GM23338 (cell line): ENCODE data around the gene GNB3. TPM values are rescaled to one million over a fixed set of nuclear protein-coding genes. Genes with fewer than 3 reads are reported as not detected.

Source experiments
- ATAC-seq: fragments of 200-7000 bp; cut with Tn5 transposase; 3 replicates; pipeline ENCODE4 v1.9.1; 2020
- DNase-seq: peaks from one replicate; pipeline ENCODE4 v3.0.0-alpha.2; 2015; ENCODE audit warnings: low spot score
- H2AFZ ChIP-seq: fragments of 200-600 bp; sonication (generic); 2 replicates; pipeline ENCODE4 v1.8.0; 2016; ENCODE audit warnings: antibody characterized with exemption, mild to moderate bottlenecking, moderate library complexity
- H3F3A ChIP-seq: fragments of 200-600 bp; sonication (generic); replicated peaks from 2 replicates; pipeline ENCODE4 v1.8.0; 2017; ENCODE audit warnings: antibody characterized with exemption, mixed run types, low read depth
- H3K27ac ChIP-seq: fragments of 200-600 bp; sonication (generic); 2 replicates; pipeline ENCODE4 v1.6.1; 2016; ENCODE audit warnings: low read depth
- H3K27me3 ChIP-seq: fragments of 200-600 bp; sonication (generic); 2 replicates; pipeline ENCODE4 v1.8.0; 2016; ENCODE audit warnings: mild to moderate bottlenecking, mixed run types, moderate library complexity; ENCODE audit not compliant: insufficient read depth
- H3K36me3 ChIP-seq: fragments of 200-600 bp; sonication (generic); 2 replicates; pipeline ENCODE4 v1.8.0; 2016; ENCODE audit warnings: mild to moderate bottlenecking; ENCODE audit not compliant: insufficient read depth
- H3K4me1 ChIP-seq: fragments of 200-600 bp; sonication (generic); 2 replicates; pipeline ENCODE4 v1.8.0; 2016; ENCODE audit warnings: mild to moderate bottlenecking, moderate library complexity; ENCODE audit not compliant: insufficient read depth
- H3K4me2 ChIP-seq: fragments of 200-600 bp; sonication (generic); 2 replicates; pipeline ENCODE4 v1.7.1; 2017; ENCODE audit warnings: mixed run types
- H3K4me3 ChIP-seq: fragments of 200-600 bp; sonication (generic); 2 replicates; pipeline ENCODE4 v1.6.1; 2016; ENCODE audit warnings: mixed run types
- H3K79me2 ChIP-seq: fragments of 200-600 bp; sonication (generic); replicated peaks from 2 replicates; pipeline ENCODE4 v1.8.0; 2017; ENCODE audit warnings: mild to moderate bottlenecking; ENCODE audit not compliant: insufficient read depth
- H3K9me2 ChIP-seq: fragments of 200-600 bp; sonication (generic); 2 replicates; pipeline ENCODE4 v1.8.0; 2017; ENCODE audit not compliant: insufficient read depth
- H4K20me1 ChIP-seq: fragments of 200-600 bp; sonication (generic); replicated peaks from 2 replicates; pipeline ENCODE4 v1.8.0; 2017; ENCODE audit warnings: mild to moderate bottlenecking; ENCODE audit not compliant: insufficient read depth
- H3K27ac Mint-ChIP-seq: 2 replicates; pipeline ENCODE4 v1.8.0; 2020; ENCODE audit warnings: inconsistent platforms, mild to moderate bottlenecking, moderate library complexity, mixed read lengths
- H3K27me3 Mint-ChIP-seq: 3 replicates; pipeline ENCODE4 v1.8.0; 2022; ENCODE audit warnings: low read depth, mild to moderate bottlenecking, moderate library complexity, mixed read lengths, inconsistent platforms; ENCODE audit not compliant: insufficient read depth, poor library complexity
- H3K36me3 Mint-ChIP-seq: 3 replicates; pipeline ENCODE4 v1.8.0; 2021; ENCODE audit warnings: low read depth, mild to moderate bottlenecking, inconsistent platforms, moderate library complexity, mixed read lengths
- H3K4me1 Mint-ChIP-seq: 3 replicates; pipeline ENCODE4 v1.8.0; 2020; ENCODE audit warnings: mild to moderate bottlenecking, inconsistent platforms, mixed read lengths
- H3K4me3 Mint-ChIP-seq: 3 replicates; pipeline ENCODE4 v1.8.0; 2021; ENCODE audit warnings: moderate library complexity, mild to moderate bottlenecking, inconsistent platforms, mixed read lengths
- H3K9me3 Mint-ChIP-seq: 3 replicates; pipeline ENCODE4 v1.8.0; 2020; ENCODE audit warnings: moderate library complexity, mild to moderate bottlenecking, inconsistent platforms, mixed read lengths
- CREB1 ChIP-seq: fragments of 250-450 bp; sonication (Bioruptor Pico); IDR thresholded peaks from 2 replicates; pipeline ENCODE4 v1.5.0; 2020; ENCODE audit warnings: low read depth, mild to moderate bottlenecking, moderate library complexity
- EZH2 ChIP-seq: fragments of 200-600 bp; sonication (generic); IDR thresholded peaks from one replicate; pipeline ENCODE4 v1.8.0; 2017; ENCODE audit warnings: antibody characterized with exemption, mild to moderate bottlenecking, low read depth; ENCODE audit not compliant: unreplicated experiment
- EZH2phosphoT487 ChIP-seq: fragments of 200-600 bp; sonication (generic); IDR thresholded peaks from one replicate; pipeline ENCODE4 v1.8.1; 2018; ENCODE audit warnings: antibody characterized with exemption; ENCODE audit not compliant: unreplicated experiment
- NANOG ChIP-seq: IDR thresholded peaks from 2 replicates; pipeline ENCODE4 v1.6.1; 2016; ENCODE audit warnings: antibody characterized with exemption, borderline replicate concordance
- REST ChIP-seq: IDR thresholded peaks from one replicate; pipeline ENCODE4 v1.6.1; 2018; ENCODE audit warnings: antibody characterized with exemption; ENCODE audit not compliant: unreplicated experiment
- ZNF114 ChIP-seq: fragments of 250-450 bp; sonication (Bioruptor Pico); IDR thresholded peaks from 2 replicates; pipeline ENCODE4 v1.5.0; 2020; ENCODE audit warnings: mild to moderate bottlenecking, moderate library complexity
- ZNF462 ChIP-seq: fragments of 250-450 bp; sonication (Bioruptor Pico); IDR thresholded peaks from 2 replicates; pipeline ENCODE4 v1.5.0; 2020; ENCODE audit warnings: mild to moderate bottlenecking, moderate library complexity
- polyA plus RNA-seq: library from polyadenylated mRNA; unstranded; fragments of >200 nt; fragmentation: Nextera tagmentation; extraction: Ambion mirVana; gene quantifications from 2 replicates; pipeline ENCODE4 v1.2.1, GENCODE V29; 2016
- total RNA-seq: library from RNA; depleted of rRNA; stranded (reverse); fragments of >200 nt; shearing (Covaris generic); gene quantifications from 2 replicates; pipeline ENCODE4 v1.2.3, GENCODE V29; 2014

GNB3 gene
- total and polyA plus RNA-seq, 2 experiments from 2014 or later = 5.4 to 8.2 TPM

GRCh38 chr12:6850796-6851152 is 10.0 kb downstream of the GNB3 start (continued):
- TF ChIP-seq ZNF462 (CRISPR knock-in tag) (no peak), EZH2phosphoT487 (no peak), NANOG (no peak), CREB1 (CRISPR knock-in tag) (no peak)

GRCh38 chr12:6851153-6851920 is 10.6 kb downstream of the GNB3 start, which contains the start of gene CDCA3:
TSS of gene CDCA3 (minus strand) at chr12:6851286. CDS start at chr12:6850952, 334 bp downstream.
- Histone ChIP-seq H3K4me1 (peaks cover 19% of the 10 kb centered on the region), H3F3A (peaks cover 14% of the 10 kb centered on the region; the same call in 1 of the 2 replicates), H3K9me2 (no peaks in the 10 kb centered on the region), H4K20me1 (peaks cover 4% of the 10 kb centered on the region; the same call in 1 of the 2 replicates), H3K27me3 (no peaks in the 10 kb centered on the region), H3K79me2 (peaks cover 41% of the 10 kb centered on the region), H2AFZ (peak within 1 kb of the TSS; percentile 69), H3K4me2 (peak within 1 kb of the TSS; percentile 78), H3K27ac (peak within 1 kb of the TSS; percentile 20; the same call in 1 of the 2 replicates), H3K4me3 (peak within 1 kb of the TSS; percentile 80), H3K36me3 (peaks cover 26% of the 10 kb centered on the region)
- DNase-seq (peak; percentile 100), ATAC-seq (peak; percentile 77)
- H3K4me3 Mint-ChIP-seq = peak within 1 kb of the TSS; percentile 95
- peaks cover 15% of the 10 kb centered on the region for H3K4me1 Mint-ChIP-seq
- no peaks in the 10 kb centered on the region for H3K9me3 Mint-ChIP-seq
- peaks cover 30% of the 10 kb centered on the region for H3K27me3 Mint-ChIP-seq
- H3K27ac Mint-ChIP-seq = peak within 1 kb of the TSS; percentile 99
- peaks cover 49% of the 10 kb centered on the region for H3K36me3 Mint-ChIP-seq
- TF ChIP-seq REST (no peak), ZNF114 (CRISPR knock-in tag) (no peak), EZH2 (no peak), EZH2phosphoT487 (no peak), CREB1 (CRISPR knock-in tag) (peak; percentile 89)
